Endothelial cell of umbilical vein (primary cell): ENCODE data around the gene OR4D5. TPM values are rescaled to one million over a fixed set of nuclear protein-coding genes. Genes with fewer than 3 reads are reported as not detected.

Experiments used
- BruUV-seq: library from RNA; stranded (reverse); fragments of 400-500 nt; replicated peaks from 2 replicates; lab custom pipeline; 2021; lab: Mats Ljungman, UMichigan
- CTCF ChIA-PET: fragments of 300-600, 350-600 bp; sonication (Branson Sonifier 250); formaldehyde crosslinking; loops from one replicate; lab custom pipeline; 2021; ENCODE audit warnings: antibody characterized with exemption, inconsistent platforms; lab: Charles Lee
- POLR2A ChIA-PET: fragments of 300-600, 350-600 bp; sonication (Branson Sonifier 250); formaldehyde crosslinking; loops from one replicate; lab custom pipeline; 2021; ENCODE audit warnings: antibody characterized with exemption, inconsistent platforms; lab: Charles Lee
- DNase-seq: peaks from one replicate; pipeline ENCODE4 v3.0.0-alpha.2; 2011; ENCODE audit warnings: low read depth, low spot score
- FAIRE-seq: peaks from 2 replicates; lab custom pipeline; 2011; peaks lifted over from hg19 to GRCh38; lab: Jason Lieb, UNC
- H2AFZ ChIP-seq: 2 replicates; pipeline ENCODE4 v1.6.0; 2012; ENCODE audit warnings: low read depth, low read length, control low read depth, inconsistent platforms
- H3K27ac ChIP-seq: 2 replicates; pipeline ENCODE4 v1.5.1; 2011; ENCODE audit warnings: low read depth, mild to moderate bottlenecking, control low read depth, low read length, moderate library complexity; ENCODE audit not compliant: insufficient read depth
- H3K27me3 ChIP-seq, 2 experiments: 2 replicates each; pipeline versions ENCODE4 v1.6.0 to v1.6.1; 2011; ENCODE audit warnings: low read length in 2 of 2, mixed read lengths in 1 of 2; ENCODE audit not compliant: control insufficient read depth in 2 of 2, insufficient read depth in 2 of 2
- H3K36me3 ChIP-seq, 2 experiments: 2 replicates in 1 of 2; 3 replicates in 1 of 2; pipeline ENCODE4 v1.5.1; 2011; ENCODE audit warnings: low read length in 2 of 2, mild to moderate bottlenecking in 1 of 2, moderate library complexity in 1 of 2; ENCODE audit not compliant: control insufficient read depth in 2 of 2, insufficient read depth in 2 of 2; ENCODE audit errors: extremely low read depth in 1 of 2
- H3K4me1 ChIP-seq: 3 replicates; pipeline ENCODE4 v1.5.1; 2011; ENCODE audit warnings: mild to moderate bottlenecking, low read length; ENCODE audit not compliant: control insufficient read depth, insufficient read depth; ENCODE audit errors: extremely low read depth
- H3K4me2 ChIP-seq: 2 replicates; pipeline ENCODE4 v1.6.1; 2011; ENCODE audit warnings: low read length, control low read depth, mixed read lengths; ENCODE audit not compliant: insufficient read depth
- H3K4me3 ChIP-seq, 3 experiments: fragments of 200-600 bp in 1 of 3; sonication (generic), shearing (Covaris generic) in 1 of 3; replicated peaks in 1 of 3; 2 replicates each; pipeline ENCODE4 v1.5.1; 2011 to 2016; ENCODE audit warnings: control low read depth in 3 of 3, low read length in 3 of 3, mild to moderate bottlenecking in 2 of 3, inconsistent platforms in 1 of 3, low read depth in 1 of 3, moderate library complexity in 1 of 3; ENCODE audit not compliant: insufficient read depth in 1 of 3
- H3K79me2 ChIP-seq: 2 replicates; pipeline ENCODE4 v1.6.0; 2012; ENCODE audit warnings: low read length, inconsistent platforms; ENCODE audit not compliant: control insufficient read depth, insufficient read depth
- H3K9ac ChIP-seq: replicated peaks from 2 replicates; pipeline ENCODE3; 2011; ENCODE audit warnings: low read length, control low read depth; ENCODE audit not compliant: insufficient read depth; ENCODE audit errors: extremely low read depth
- H3K9me1 ChIP-seq: replicated peaks from 3 replicates; pipeline ENCODE4 v1.6.0; 2011; ENCODE audit warnings: mild to moderate bottlenecking, low read length; ENCODE audit not compliant: control insufficient read depth, insufficient read depth; ENCODE audit errors: extremely low read depth
- H3K9me3 ChIP-seq: replicated peaks from 2 replicates; pipeline ENCODE4 v1.5.1; 2012; ENCODE audit warnings: low read length, inconsistent platforms; ENCODE audit not compliant: control insufficient read depth, insufficient read depth
- H4K20me1 ChIP-seq: replicated peaks from 2 replicates; pipeline ENCODE3; 2011; ENCODE audit warnings: mild to moderate bottlenecking, low read length; ENCODE audit not compliant: control insufficient read depth, insufficient read depth; ENCODE audit errors: extremely low read depth
- CTCF ChIP-seq, 2 donors: IDR thresholded peaks; 1 replicate in 1 of 2; 2 replicates in 1 of 2; pipeline ENCODE4 v1.5.1; 2011; ENCODE audit warnings: low read length in 2 of 2, mild to moderate bottlenecking in 2 of 2, moderate library complexity in 2 of 2, control low read depth in 1 of 2, inconsistent platforms in 1 of 2, low read depth in 1 of 2; ENCODE audit not compliant: insufficient read depth in 1 of 2; ENCODE audit errors: extremely low read depth in 1 of 2
- EZH2 ChIP-seq: IDR thresholded peaks from 2 replicates; pipeline ENCODE4 v1.6.1; 2012; ENCODE audit warnings: borderline replicate concordance, low read depth, mild to moderate bottlenecking, moderate library complexity, low read length, inconsistent platforms; ENCODE audit not compliant: severe bottlenecking
- FOS ChIP-seq: IDR thresholded peaks from 2 replicates; pipeline ENCODE4 v1.6.1; 2011; ENCODE audit warnings: mild to moderate bottlenecking, low read length, moderate library complexity, borderline replicate concordance; ENCODE audit not compliant: insufficient read depth
- GATA2 ChIP-seq: IDR thresholded peaks from 2 replicates; pipeline ENCODE4 v1.7.0; 2011; ENCODE audit warnings: low read depth, mild to moderate bottlenecking, moderate library complexity, mixed read lengths, low read length; ENCODE audit not compliant: insufficient read length, insufficient read depth
- JUN ChIP-seq: IDR thresholded peaks from 2 replicates; pipeline ENCODE4 v1.6.1; 2011; ENCODE audit warnings: borderline replicate concordance, low read depth; ENCODE audit not compliant: insufficient read length, insufficient read depth
- MAX ChIP-seq: IDR thresholded peaks from 2 replicates; pipeline ENCODE4 v1.6.1; 2011; ENCODE audit not compliant: insufficient read depth, insufficient read length
- MYC ChIP-seq: IDR thresholded peaks from one replicate; pipeline ENCODE4 v1.6.1; 2011; ENCODE audit warnings: mild to moderate bottlenecking, low read depth, low read length
- POLR2A ChIP-seq: IDR thresholded peaks from 2 replicates; pipeline ENCODE4 v1.6.1; 2012; ENCODE audit warnings: low read depth, mild to moderate bottlenecking, control low read depth, low read length
- POLR2AphosphoS5 ChIP-seq: IDR thresholded peaks from 2 replicates; pipeline ENCODE4 v1.6.1; 2012; ENCODE audit warnings: low read depth, mild to moderate bottlenecking, control low read depth, low read length, moderate library complexity; ENCODE audit not compliant: insufficient read depth
- dilution Hi-C: fragments of 300-500 bp; cut with MboI; formaldehyde crosslinking; loops from one replicate; pipeline ENCODE4 v1.15.0; 2019; ENCODE audit warnings: low sequenced_read_pairs; ENCODE audit not compliant: extremely low pct_ligation_motif_present
- intact Hi-C: fragments of 100-400 bp; cut with micrococcal nuclease; formaldehyde crosslinking; loops from one replicate; pipeline ENCODE4 v1.10.0; 2022
- polyA plus RNA-seq, 4 experiments: library from polyadenylated mRNA; depleted of rRNA in 3 of 4; stranded (reverse) in 3 of 4; unstranded in 1 of 4; fragments of >200 nt; gene quantifications; 2 replicates each; pipeline versions ENCODE4 v1.2.1 to v1.2.3, GENCODE V29; 2011 to 2012; ENCODE audit warnings: missing spikeins in 1 of 4
- total RNA-seq: library from RNA; stranded (reverse); gene quantifications from 2 replicates; pipeline ENCODE4 v1.2.3, GENCODE V29; 2021

The OR4D5 gene
- total and polyA plus RNA-seq, 2 donors (not counting 3 experiments of a cell fraction or from before 2014, with no cell fraction given) = not detected

- no peak overlapping the region for H3K27ac ChIP-seq
- no peaks in the 10 kb centered on the region for H3K79me2 ChIP-seq
- no peak for FAIRE-seq
- ChIA-PET CTCF (no interaction called here), POLR2A (no interaction called here)
- H3K9me1 ChIP-seq = no peaks in the 10 kb centered on the region
- no peaks in the 10 kb centered on the region for H3K4me1 ChIP-seq
- intact Hi-C loops = no loop called here
- H2AFZ ChIP-seq = no peak overlapping the region
- no peaks in the 10 kb centered on the region for H4K20me1 ChIP-seq
- no peaks in the 10 kb centered on the region for H3K36me3 ChIP-seq
- H3K4me2 ChIP-seq = no peak overlapping the region
- H3K9me3 ChIP-seq = no peaks in the 10 kb centered on the region
- dilution Hi-C loops = no loop called here
- H3K27me3 ChIP-seq = no peaks in the 10 kb centered on the region
- TF ChIP-seq MAX (no peak), EZH2 (no peak), POLR2A (no peak), GATA2 (no peak), MYC (no peak), FOS (no peak), POLR2AphosphoS5 (no peak), JUN (no peak), CTCF (IDR thresholded peaks at IDR 0.05; ENCODE audit: extremely low read depth in 1 of 2, insufficient read depth in 1 of 2, low read depth in 1 of 2, low read length in 2 of 2) (no peak)
- no TSS peak for BruUV-seq
- DNase-seq = no peak
- H3K4me3 ChIP-seq = no peak overlapping the region
- H3K9ac ChIP-seq = no peak overlapping the region
These were observed 39.6 kb upstream of the OR4D5 start for GRCh38 chr11:123899792-123900191.
